ENCODE data around the gene MYH11. TPM values are rescaled to one million over a fixed set of nuclear protein-coding genes. Genes with fewer than 3 reads are reported as not detected.

The MYH11 gene
- total and polyA plus RNA-seq, 2 experiments from 2014 or later, result 2.0 to 12.2 TPM

GRCh38 chr16:15749985-15750384 lies 106.8 kb downstream of the MYH11 start:
- Histone ChIP-seq H3K36me3 (no peaks in the 10 kb centered on the region), H3K9me3 (ENCODE audit: low read depth) (no peaks in the 10 kb centered on the region), H3K4me3 (no peak overlapping the region), H3K27ac (no peak overlapping the region), H3K4me1 (ENCODE audit: low read depth) (no peaks in the 10 kb centered on the region), H3K27me3 (peaks cover 5% of the 10 kb centered on the region)
- no peak for TF ChIP-seq CTCF (IDR thresholded peaks at IDR 0.05; ENCODE audit: low read depth, low read length)
- no peak for DNase-seq (ENCODE audit: low read depth in 1 of 2, low spot score in 1 of 2)

- TF ChIP-seq CTCF (IDR thresholded peaks at IDR 0.05; ENCODE audit: low read depth, low read length), result no peak
- no peak overlapping the region for H3K4me3 ChIP-seq
- H3K27me3 ChIP-seq, result peaks cover 5% of the 10 kb centered on the region
- no peaks in the 10 kb centered on the region for H3K4me1 ChIP-seq (ENCODE audit: low read depth)
- H3K9me3 ChIP-seq (ENCODE audit: low read depth), result no peaks in the 10 kb centered on the region
- no peak overlapping the region for H3K27ac ChIP-seq
- DNase-seq (ENCODE audit: low read depth in 1 of 2, low spot score in 1 of 2), result no peak
- no peaks in the 10 kb centered on the region for H3K36me3 ChIP-seq
These were observed 107.5 kb downstream of the MYH11 start for GRCh38 chr16:15749371-15749770.

- no peak for DNase-seq (ENCODE audit: low read depth in 1 of 2, low spot score in 1 of 2)
- no peaks in the 10 kb centered on the region for H3K9me3 ChIP-seq (ENCODE audit: low read depth)
- no peak for TF ChIP-seq CTCF (IDR thresholded peaks at IDR 0.05; ENCODE audit: low read depth, low read length)
- H3K4me3 ChIP-seq, result no peak overlapping the region
- H3K4me1 ChIP-seq (ENCODE audit: low read depth), result no peaks in the 10 kb centered on the region
- H3K27me3 ChIP-seq, result peaks cover 5% of the 10 kb centered on the region
- H3K27ac ChIP-seq, result no peak overlapping the region
- no peaks in the 10 kb centered on the region for H3K36me3 ChIP-seq
These were observed 108.2 kb downstream of the MYH11 start for GRCh38 chr16:15748654-15749053.

GRCh38 chr16:15747937-15748336 lies 108.9 kb downstream of the MYH11 start:
- no peaks in the 10 kb centered on the region for H3K4me1 ChIP-seq (ENCODE audit: low read depth)
- no peaks in the 10 kb centered on the region for H3K36me3 ChIP-seq
- peaks cover 5% of the 10 kb centered on the region for H3K27me3 ChIP-seq
- no peak for DNase-seq (ENCODE audit: low read depth in 1 of 2, low spot score in 1 of 2)
- H3K4me3 ChIP-seq, result no peak overlapping the region
- no peak for TF ChIP-seq CTCF (IDR thresholded peaks at IDR 0.05; ENCODE audit: low read depth, low read length)
- no peak overlapping the region for H3K27ac ChIP-seq
- no peaks in the 10 kb centered on the region for H3K9me3 ChIP-seq (ENCODE audit: low read depth)

- H3K36me3 ChIP-seq, result no peaks in the 10 kb centered on the region
- H3K27me3 ChIP-seq, result peaks cover 5% of the 10 kb centered on the region
- DNase-seq (ENCODE audit: low read depth in 1 of 2, low spot score in 1 of 2), result no peak
- H3K9me3 ChIP-seq (ENCODE audit: low read depth), result no peaks in the 10 kb centered on the region
- no peak for TF ChIP-seq CTCF (IDR thresholded peaks at IDR 0.05; ENCODE audit: low read depth, low read length)
- H3K4me1 ChIP-seq (ENCODE audit: low read depth), result no peaks in the 10 kb centered on the region
- no peak overlapping the region for H3K4me3 ChIP-seq
- no peak overlapping the region for H3K27ac ChIP-seq
These were observed 110.5 kb downstream of the MYH11 start for GRCh38 chr16:15746332-15746731.

GRCh38 chr16:15743657-15744056 lies 113.2 kb downstream of the MYH11 start:
- no peaks in the 10 kb centered on the region for H3K4me1 ChIP-seq (ENCODE audit: low read depth)
- no peaks in the 10 kb centered on the region for H3K9me3 ChIP-seq (ENCODE audit: low read depth)
- no peak for DNase-seq (ENCODE audit: low read depth in 1 of 2, low spot score in 1 of 2)
- H3K27me3 ChIP-seq, result no peaks in the 10 kb centered on the region
- no peaks in the 10 kb centered on the region for H3K36me3 ChIP-seq
- H3K4me3 ChIP-seq, result no peak overlapping the region
- TF ChIP-seq CTCF (IDR thresholded peaks at IDR 0.05; ENCODE audit: low read depth, low read length), result no peak
- H3K27ac ChIP-seq, result no peak overlapping the region

All from cardiac muscle cell (in vitro differentiated cells and primary cell).